GM21360 (cell line): ENCODE measurements around the gene NUAK1.

Experiments used
- ATAC-seq: cut with Tn5 transposase; IDR thresholded peaks from one replicate; pipeline ENCODE4 v1.9.1; 2021; ENCODE audit warnings: mild to moderate bottlenecking, moderate library complexity; ENCODE audit not compliant: unreplicated experiment

NUAK1 gene

GRCh38 chr12:106138633-106139421 lies at the start of gene NUAK1:
Gene NUAK1 (minus strand): TSS chr12:106138954. CDS start chr12:106138653, 301 bp downstream.
- no peak for ATAC-seq

- no peak for ATAC-seq
Observed at GRCh38 chr12:106188256-106188655, 49.5 kb upstream of the NUAK1 start.

GRCh38 chr12:106187842-106188241 lies 49.1 kb upstream of the NUAK1 start:
- ATAC-seq, result no peak

GRCh38 chr12:106187155-106187789 lies 48.5 kb upstream of the NUAK1 start:
- ATAC-seq, result no peak

- ATAC-seq, result no peak
Observed at GRCh38 chr12:106183735-106184134, 45.0 kb upstream of the NUAK1 start.

- ATAC-seq, result no peak
Observed at GRCh38 chr12:106181401-106182114, 42.8 kb upstream of the NUAK1 start.

GRCh38 chr12:106179086-106179485 lies 40.3 kb upstream of the NUAK1 start:
- no peak for ATAC-seq

- ATAC-seq, result no peak
Observed at GRCh38 chr12:106178562-106178961, 39.8 kb upstream of the NUAK1 start.

- ATAC-seq, result no peak
Observed at GRCh38 chr12:106176560-106176959, 37.8 kb upstream of the NUAK1 start.

- no peak for ATAC-seq
Observed at GRCh38 chr12:106174876-106175275, 36.1 kb upstream of the NUAK1 start.

GRCh38 chr12:106173442-106173841 lies 34.7 kb upstream of the NUAK1 start:
- ATAC-seq, result no peak

GRCh38 chr12:106171117-106171750 lies 32.5 kb upstream of the NUAK1 start:
- no peak for ATAC-seq

- ATAC-seq, result no peak
Observed at GRCh38 chr12:106170285-106170684, 31.5 kb upstream of the NUAK1 start.

GRCh38 chr12:106163712-106164111 lies 25.0 kb upstream of the NUAK1 start:
- ATAC-seq, result no peak

GRCh38 chr12:106161491-106161890 lies 22.7 kb upstream of the NUAK1 start:
- ATAC-seq, result no peak

- no peak for ATAC-seq
Observed at GRCh38 chr12:106160915-106161314, 22.2 kb upstream of the NUAK1 start.

GRCh38 chr12:106157802-106158201 lies 19.0 kb upstream of the NUAK1 start:
- ATAC-seq, result no peak

GRCh38 chr12:106154751-106155273 lies 16.1 kb upstream of the NUAK1 start:
- ATAC-seq, result no peak

- ATAC-seq, result no peak
Observed at GRCh38 chr12:106152334-106152733, 13.6 kb upstream of the NUAK1 start.

- ATAC-seq, result no peak
Observed at GRCh38 chr12:106150555-106150954, 11.8 kb upstream of the NUAK1 start.
